ENCODE results near the gene JADE1. TPM values are rescaled to one million over a fixed set of nuclear protein-coding genes. Genes with fewer than 3 reads are reported as not detected.

Gene JADE1
- 10 to 100 TPM; 20.9 to 34.7 (median 27.5) TPM for polyA plus RNA-seq (ENCODE audit: insufficient read length in 10 of 10)
- long read RNA-seq, donor 1, full-length matches to known transcripts = 1 of 1 reads
- long read RNA-seq, donor 1, partial matches to known transcripts = 0 of 1 reads
- long read RNA-seq, donor 1, other reads (novel, unspliced or antisense) = 0 of 1 reads
- long read RNA-seq, donor 2, full-length matches to known transcripts = 3 of 3 reads
- long read RNA-seq, donor 2, partial matches to known transcripts = 0 of 3 reads
- long read RNA-seq, donor 2, other reads (novel, unspliced or antisense) = 0 of 3 reads
- long read RNA-seq, donor 3 = 0 reads
- long read RNA-seq, donor 4, full-length matches to known transcripts = 2 of 2 reads
- long read RNA-seq, donor 4, partial matches to known transcripts = 0 of 2 reads
- long read RNA-seq, donor 4, other reads (novel, unspliced or antisense) = 0 of 2 reads
- long read RNA-seq, donor 5, full-length matches to known transcripts = 2 of 2 reads
- long read RNA-seq, donor 5, partial matches to known transcripts = 0 of 2 reads
- long read RNA-seq, donor 5, other reads (novel, unspliced or antisense) = 0 of 2 reads
- long read RNA-seq, donor 6, full-length matches to known transcripts = 2 of 2 reads
- long read RNA-seq, donor 6, partial matches to known transcripts = 0 of 2 reads
- long read RNA-seq, donor 6, other reads (novel, unspliced or antisense) = 0 of 2 reads
- long read RNA-seq, donor 7, full-length matches to known transcripts = 3 of 3 reads
- long read RNA-seq, donor 7, partial matches to known transcripts = 0 of 3 reads
- long read RNA-seq, donor 7, other reads (novel, unspliced or antisense) = 0 of 3 reads
- long read RNA-seq, donor 8, full-length matches to known transcripts = 1 of 1 reads
- long read RNA-seq, donor 8, partial matches to known transcripts = 0 of 1 reads
- long read RNA-seq, donor 8, other reads (novel, unspliced or antisense) = 0 of 1 reads
- long read RNA-seq, donor 9 = 0 reads

GRCh38 chr4:128809477-128810330 is at the start of gene JADE1:
JADE1 (plus strand) TSS chr4:128809700; CDS start chr4:128831759, 22,059 bp downstream.
- DNase-seq = peak; percentile 94 to 97 (median 97)

GRCh38 chr4:128766781-128767180 is 42.7 kb upstream of the JADE1 start:
- no peak for DNase-seq

GRCh38 chr4:128768373-128768996 is 41.0 kb upstream of the JADE1 start:
- no peak for DNase-seq

GRCh38 chr4:128769011-128769410 is 40.5 kb upstream of the JADE1 start:
- DNase-seq = no peak

- DNase-seq = no peak
Observed at GRCh38 chr4:128770807-128771206, 38.7 kb upstream of the JADE1 start.

- DNase-seq = no peak
Observed at GRCh38 chr4:128775477-128775876, 34.0 kb upstream of the JADE1 start.

- no peak for DNase-seq
Observed at GRCh38 chr4:128775916-128776315, 33.6 kb upstream of the JADE1 start.

- peak in 2 of 3 donors; percentile 11 to 97 for DNase-seq
Observed at GRCh38 chr4:128776794-128777216, 32.7 kb upstream of the JADE1 start.

- DNase-seq = no peak
Observed at GRCh38 chr4:128780688-128781087, 28.8 kb upstream of the JADE1 start.

- peak in 2 of 3 donors; percentile 8 to 12 for DNase-seq
Observed at GRCh38 chr4:128782076-128782715, 27.3 kb upstream of the JADE1 start.

- DNase-seq = peak in 1 of 3 donors; percentile 10
Observed at GRCh38 chr4:128782875-128783614, 26.5 kb upstream of the JADE1 start.

- peak in 1 of 3 donors; percentile 36 for DNase-seq
Observed at GRCh38 chr4:128787509-128788311, 21.8 kb upstream of the JADE1 start.

GRCh38 chr4:128793859-128794672 is 15.4 kb upstream of the JADE1 start:
- peak in 2 of 3 donors; percentile 11 to 17 for DNase-seq

- DNase-seq = no peak
Observed at GRCh38 chr4:128796934-128797333, 12.6 kb upstream of the JADE1 start.

- DNase-seq = no peak
Observed at GRCh38 chr4:128800284-128800683, 9.2 kb upstream of the JADE1 start.

GRCh38 chr4:128800701-128801284 is 8.7 kb upstream of the JADE1 start:
- no peak for DNase-seq

All from muscle of back (tissue), 13 donors.